PC-9 (cell line): ENCODE data around the gene MASP1. TPM values are rescaled to one million over a fixed set of nuclear protein-coding genes. Genes with fewer than 3 reads are reported as not detected.

Experiments used
- BruUV-seq: library from RNA; stranded (reverse); fragments of 400-500 nt; replicated peaks from 2 replicates; lab custom pipeline; 2021; lab: Mats Ljungman, UMichigan
- CTCF ChIA-PET: fragments of 300-600 bp; sonication (Branson Sonifier 250); formaldehyde crosslinking; loops from one replicate; lab custom pipeline; 2022; ENCODE audit warnings: antibody characterized with exemption; lab: Charles Lee
- POLR2A ChIA-PET: fragments of 300-600 bp; sonication (Branson Sonifier 250); formaldehyde crosslinking; loops from one replicate; lab custom pipeline; 2022; ENCODE audit warnings: antibody characterized with exemption; ENCODE audit not compliant: unreplicated experiment; lab: Charles Lee
- DNase-seq, 2 experiments: peaks; one replicate each; pipeline versions ENCODE4 v3.0.0 to v3.0.0-alpha.2; 2015 to 2022; ENCODE audit warnings: mixed read lengths in 1 of 2
- H2AFZ ChIP-seq: fragments of 200-600 bp; sonication (generic); 2 replicates; pipeline ENCODE4 v1.8.1; 2017; ENCODE audit warnings: antibody characterized with exemption
- H3F3A ChIP-seq: fragments of 200-600 bp; sonication (generic); 2 replicates; pipeline ENCODE4 v1.8.1; 2017; ENCODE audit warnings: antibody characterized with exemption, mild to moderate bottlenecking, low read depth; ENCODE audit not compliant: insufficient read depth
- H3K27ac ChIP-seq: fragments of 200-600 bp; sonication (generic); 2 replicates; pipeline ENCODE4 v1.6.1; 2016; ENCODE audit warnings: mixed run types
- H3K27me3 ChIP-seq: fragments of 200-600 bp; sonication (generic); 2 replicates; pipeline ENCODE4 v1.6.1; 2016; ENCODE audit warnings: low read depth, mixed run types; ENCODE audit not compliant: insufficient read depth
- H3K36me3 ChIP-seq: fragments of 200-600 bp; sonication (generic); 2 replicates; pipeline ENCODE4 v1.6.1; 2016; ENCODE audit warnings: low read depth, mixed run types
- H3K4me1 ChIP-seq: fragments of 200-600 bp; sonication (generic); replicated peaks from 2 replicates; pipeline ENCODE4 v1.6.1; 2016; ENCODE audit warnings: mixed run types; ENCODE audit not compliant: insufficient read depth
- H3K4me2 ChIP-seq: fragments of 200-600 bp; sonication (generic); 2 replicates; pipeline ENCODE4 v1.6.1; 2017; ENCODE audit warnings: mixed run types
- H3K4me3 ChIP-seq: fragments of 200-600 bp; sonication (generic); 2 replicates; pipeline ENCODE4 v1.6.1; 2016; ENCODE audit warnings: mixed run types
- H3K79me2 ChIP-seq: fragments of 200-600 bp; sonication (generic); 2 replicates; pipeline ENCODE4 v1.6.1; 2017; ENCODE audit warnings: low read depth, mixed run types
- H3K9me2 ChIP-seq: fragments of 200-600 bp; sonication (generic); 2 replicates; pipeline ENCODE4 v1.8.1; 2017; ENCODE audit warnings: mild to moderate bottlenecking; ENCODE audit not compliant: insufficient read depth
- H3K9me3 ChIP-seq: fragments of 200-600 bp; sonication (generic); 2 replicates; pipeline ENCODE4 v1.8.1; 2016; ENCODE audit warnings: low read depth; ENCODE audit not compliant: insufficient read depth
- H4K20me1 ChIP-seq: fragments of 200-600 bp; sonication (generic); 2 replicates; pipeline ENCODE4 v1.8.1; 2017; ENCODE audit not compliant: insufficient read depth
- CTCF ChIP-seq: fragments of 200-600 bp; sonication (generic); conservative IDR thresholded peaks from 2 replicates; pipeline ENCODE4 v1.6.1; 2017; ENCODE audit warnings: mixed run types, antibody characterized with exemption, mild to moderate bottlenecking, moderate library complexity
- EZH2 ChIP-seq: fragments of 200-600 bp; sonication (generic); IDR thresholded peaks from 2 replicates; pipeline ENCODE4 v1.8.0; 2017; ENCODE audit warnings: antibody characterized with exemption, low read depth
- intact Hi-C: fragments of 100-400 bp; cut with micrococcal nuclease; formaldehyde crosslinking; loops from one replicate; pipeline ENCODE4 v1.10.0; 2022; ENCODE audit not compliant: unreplicated experiment
- total RNA-seq: library from RNA; stranded (reverse); gene quantifications from 2 replicates; pipeline ENCODE4 v1.2.3, GENCODE V29; 2021

Gene MASP1
- total RNA-seq, 1 experiment from 2014 or later: not detected

- H4K20me1 ChIP-seq: no peaks in the 10 kb centered on the region
- no peaks in the 10 kb centered on the region for H3K9me3 ChIP-seq
- H3F3A ChIP-seq: no peaks in the 10 kb centered on the region
- no TSS peak for BruUV-seq
- no peak overlapping the region for H2AFZ ChIP-seq
- no peaks in the 10 kb centered on the region for H3K36me3 ChIP-seq
- ChIA-PET POLR2A (no interaction called here), CTCF (no interaction called here)
- H3K27me3 ChIP-seq: peaks cover 30% of the 10 kb centered on the region
- no peaks in the 10 kb centered on the region for H3K79me2 ChIP-seq
- no peaks in the 10 kb centered on the region for H3K9me2 ChIP-seq
- no peaks in the 10 kb centered on the region for H3K4me1 ChIP-seq
- H3K4me3 ChIP-seq: no peak overlapping the region
- no peak for TF ChIP-seq EZH2
- TF ChIP-seq CTCF: no peak
- H3K4me2 ChIP-seq: no peak overlapping the region
- no peak overlapping the region for H3K27ac ChIP-seq
- no peak for DNase-seq
- intact Hi-C loops: no loop called here
Measured at GRCh38 chr3:187310954-187311470, 19.5 kb upstream of the MASP1 start.

DNA sequence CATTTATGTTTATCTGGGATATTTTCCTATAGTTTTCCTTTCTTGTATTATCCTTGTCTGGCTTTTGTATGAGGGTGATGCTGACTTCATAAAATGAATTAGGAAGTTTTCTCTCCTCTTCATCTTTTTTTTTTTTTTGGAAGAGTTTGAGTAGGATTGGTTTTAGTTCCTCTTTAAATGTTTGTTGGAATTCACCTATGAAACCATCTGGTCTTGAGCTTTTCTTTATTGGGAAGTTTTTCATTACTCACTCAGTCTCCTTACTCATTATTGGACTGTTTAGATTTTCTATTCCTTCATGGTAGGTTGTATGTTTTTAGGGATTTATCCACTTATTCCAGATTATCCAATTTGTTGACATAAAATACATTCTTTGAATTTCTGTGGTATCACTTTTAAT lies 18.7 kb upstream of the MASP1 start:
- Histone ChIP-seq H4K20me1 (no peaks in the 10 kb centered on the region), H3K36me3 (no peaks in the 10 kb centered on the region), H3K4me1 (no peaks in the 10 kb centered on the region), H3K4me3 (no peak overlapping the region), H3K27me3 (peaks cover 24% of the 10 kb centered on the region; the same call in 1 of the 2 replicates), H2AFZ (no peak overlapping the region), H3F3A (no peaks in the 10 kb centered on the region), H3K4me2 (no peak overlapping the region), H3K9me2 (no peaks in the 10 kb centered on the region), H3K9me3 (no peaks in the 10 kb centered on the region), H3K27ac (no peak overlapping the region), H3K79me2 (no peaks in the 10 kb centered on the region)
- CTCF ChIA-PET: interaction anchor here (0.9 kb wide), 1 partner anchor 8 kb away, joined by 3 read pairs; no protein-coding TSS in a partner anchor
- POLR2A ChIA-PET: no interaction called here
- no TSS peak for BruUV-seq
- DNase-seq: no peak
- intact Hi-C loops: no loop called here
- TF ChIP-seq CTCF (no peak), EZH2 (no peak)

DNA sequence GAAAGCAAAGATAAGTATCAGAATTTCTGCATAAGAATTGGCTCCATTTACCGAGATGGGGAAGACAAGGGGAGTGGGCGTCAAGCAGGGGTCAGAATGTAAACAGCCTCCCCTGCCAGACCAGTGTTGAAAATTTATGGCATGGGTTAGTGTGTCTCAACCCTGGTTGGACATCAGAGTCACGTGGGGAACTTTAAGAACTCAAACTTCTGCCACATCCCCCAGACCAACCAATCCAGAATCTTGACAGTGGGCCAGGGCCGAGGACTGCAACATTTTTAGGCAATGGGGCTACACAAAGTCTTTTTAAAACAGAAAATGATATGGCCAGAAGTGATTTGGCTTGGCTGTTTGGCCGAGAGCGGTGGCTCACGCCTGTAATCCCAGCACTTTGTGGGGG lies 14.3 kb upstream of the MASP1 start:
- Histone ChIP-seq H3K27ac (no peak overlapping the region), H3K79me2 (no peaks in the 10 kb centered on the region), H2AFZ (no peak overlapping the region), H3K4me1 (no peaks in the 10 kb centered on the region), H3K9me3 (no peaks in the 10 kb centered on the region), H3K36me3 (no peaks in the 10 kb centered on the region), H3K4me3 (no peak overlapping the region), H3F3A (no peaks in the 10 kb centered on the region), H3K9me2 (no peaks in the 10 kb centered on the region), H3K4me2 (no peak overlapping the region), H4K20me1 (no peaks in the 10 kb centered on the region), H3K27me3 (peaks cover 14% of the 10 kb centered on the region; the same call in 1 of the 2 replicates)
- no TSS peak for BruUV-seq
- intact Hi-C loops: no loop called here
- no peak for DNase-seq
- CTCF ChIA-PET: no interaction called here
- POLR2A ChIA-PET: no interaction called here
- no peak for TF ChIP-seq CTCF
